Measurements from ENCODE around the gene SLC12A2.

DNA sequence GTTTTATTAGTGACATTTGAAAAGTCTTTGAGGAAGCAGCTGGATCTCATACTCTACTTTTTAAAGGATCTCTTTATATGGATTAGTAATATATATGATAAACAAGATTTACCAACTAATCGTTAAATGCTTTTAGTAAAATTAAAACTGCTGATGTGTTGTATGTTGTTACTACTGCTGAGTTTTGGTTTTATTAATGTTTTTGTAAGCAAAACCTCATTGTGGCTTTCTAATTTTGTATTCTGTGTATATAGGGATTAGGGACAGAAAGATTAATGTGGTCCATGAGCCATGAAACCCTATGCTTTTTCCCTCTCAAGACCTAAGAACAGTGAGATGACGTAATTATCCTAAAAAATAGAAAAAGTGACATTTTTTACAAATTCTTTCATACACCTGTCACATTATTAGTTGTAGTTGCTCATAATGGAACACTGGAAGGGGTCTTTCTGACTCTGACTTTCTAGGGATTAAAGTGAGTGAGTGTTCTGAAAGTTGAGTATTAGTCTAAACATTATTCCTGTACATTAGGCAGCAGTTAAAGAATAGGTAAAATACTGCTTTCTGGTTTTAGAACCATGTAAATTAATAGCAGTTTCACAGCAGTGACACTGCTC lies 85.9 kb downstream of the SLC12A2 start:
- TF ChIP-seq, protein P1, sequence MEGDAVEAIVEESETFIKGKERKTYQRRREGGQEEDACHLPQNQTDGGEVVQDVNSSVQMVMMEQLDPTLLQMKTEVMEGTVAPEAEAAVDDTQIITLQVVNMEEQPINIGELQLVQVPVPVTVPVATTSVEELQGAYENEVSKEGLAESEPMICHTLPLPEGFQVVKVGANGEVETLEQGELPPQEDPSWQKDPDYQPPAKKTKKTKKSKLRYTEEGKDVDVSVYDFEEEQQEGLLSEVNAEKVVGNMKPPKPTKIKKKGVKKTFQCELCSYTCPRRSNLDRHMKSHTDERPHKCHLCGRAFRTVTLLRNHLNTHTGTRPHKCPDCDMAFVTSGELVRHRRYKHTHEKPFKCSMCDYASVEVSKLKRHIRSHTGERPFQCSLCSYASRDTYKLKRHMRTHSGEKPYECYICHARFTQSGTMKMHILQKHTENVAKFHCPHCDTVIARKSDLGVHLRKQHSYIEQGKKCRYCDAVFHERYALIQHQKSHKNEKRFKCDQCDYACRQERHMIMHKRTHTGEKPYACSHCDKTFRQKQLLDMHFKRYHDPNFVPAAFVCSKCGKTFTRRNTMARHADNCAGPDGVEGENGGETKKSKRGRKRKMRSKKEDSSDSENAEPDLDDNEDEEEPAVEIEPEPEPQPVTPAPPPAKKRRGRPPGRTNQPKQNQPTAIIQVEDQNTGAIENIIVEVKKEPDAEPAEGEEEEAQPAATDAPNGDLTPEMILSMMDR (IDR thresholded peaks at IDR 0.05; ENCODE audit: low read length), result no peak
- no peak for TF ChIP-seq EZH2 (IDR thresholded peaks at IDR 0.05; ENCODE audit: borderline replicate concordance, low read length)

All from OCI-LY1 (cell line).